Brain pericyte (primary cell): Measurements from ENCODE around the gene PIGL.
"Not testable (repeated sequence)": the region's sequence is repeated elsewhere in the genome, so short reads cannot be mapped to it uniquely, and the experiment has no call there.

Source experiments
- DNase-seq: peaks from one replicate; pipeline ENCODE4 v3.0.0-alpha.2; 2012; ENCODE audit warnings: low read depth, low spot score

The PIGL gene

GRCh38 chr17:16304830-16305229, 87.8 kb downstream of the PIGL start:
- DNase-seq = no peak

GRCh38 chr17:16306211-16306610, 89.2 kb downstream of the PIGL start:
- no peak for DNase-seq

- DNase-seq = not testable (repeated sequence)
Observed at GRCh38 chr17:16312061-16312460, 95.1 kb downstream of the PIGL start.

- no peak for DNase-seq
Observed at GRCh38 chr17:16313139-16314090, 96.4 kb downstream of the PIGL start.

GRCh38 chr17:16314189-16314588, 97.2 kb downstream of the PIGL start:
- DNase-seq = no peak

GRCh38 chr17:16314859-16315258, 97.8 kb downstream of the PIGL start:
- no peak for DNase-seq

- DNase-seq = no peak
Observed at GRCh38 chr17:16319969-16320368, 103.0 kb downstream of the PIGL start.

- DNase-seq = no peak
Observed at GRCh38 chr17:16322636-16323035, 105.6 kb downstream of the PIGL start.

- no peak for DNase-seq
Observed at GRCh38 chr17:16325964-16326363, 109.0 kb downstream of the PIGL start.

- DNase-seq = no peak
Observed at GRCh38 chr17:16327018-16327417, 110.0 kb downstream of the PIGL start.

- DNase-seq = no peak
Observed at GRCh38 chr17:16328997-16329396, 112.0 kb downstream of the PIGL start.

- no peak for DNase-seq
Observed at GRCh38 chr17:16329519-16330271, 112.7 kb downstream of the PIGL start.

- DNase-seq = no peak
Observed at GRCh38 chr17:16338391-16338790, 121.4 kb downstream of the PIGL start.

- DNase-seq = no peak
Observed at GRCh38 chr17:16339402-16339801, 122.4 kb downstream of the PIGL start.

GRCh38 chr17:16339959-16340358, 122.9 kb downstream of the PIGL start:
- no peak for DNase-seq

GRCh38 chr17:16342979-16343378, 126.0 kb downstream of the PIGL start:
- DNase-seq = no peak

- DNase-seq = no peak
Observed at GRCh38 chr17:16343569-16343968, 126.6 kb downstream of the PIGL start.

GRCh38 chr17:16345565-16345964, 128.6 kb downstream of the PIGL start:
- no peak for DNase-seq

GRCh38 chr17:16346721-16347271, 129.8 kb downstream of the PIGL start:
- DNase-seq = no peak

- DNase-seq = no peak
Observed at GRCh38 chr17:16348586-16348985, 131.6 kb downstream of the PIGL start.

GRCh38 chr17:16349431-16349830, 132.4 kb downstream of the PIGL start:
- DNase-seq = no peak

- no peak for DNase-seq
Observed at GRCh38 chr17:16351831-16352230, 134.8 kb downstream of the PIGL start.
